Measurements from ENCODE around the gene GABRG1. TPM values are rescaled to one million over a fixed set of nuclear protein-coding genes. Genes with fewer than 3 reads are reported as not detected.

GABRG1 gene
- total RNA-seq = not detected

GRCh38 chr4:46123913-46124755, at the start of gene GABRG1:
Gene GABRG1 (minus strand): TSS chr4:46124054. CDS start chr4:46123913, 141 bp downstream.
- WGBS = 15% methylated on average over 23 of the region's 23 CpGs
- H3K4me3 ChIP-seq = no peak within 1 kb of the TSS
- intact Hi-C loops (cut with DNase I) = no loop called here

DNA sequence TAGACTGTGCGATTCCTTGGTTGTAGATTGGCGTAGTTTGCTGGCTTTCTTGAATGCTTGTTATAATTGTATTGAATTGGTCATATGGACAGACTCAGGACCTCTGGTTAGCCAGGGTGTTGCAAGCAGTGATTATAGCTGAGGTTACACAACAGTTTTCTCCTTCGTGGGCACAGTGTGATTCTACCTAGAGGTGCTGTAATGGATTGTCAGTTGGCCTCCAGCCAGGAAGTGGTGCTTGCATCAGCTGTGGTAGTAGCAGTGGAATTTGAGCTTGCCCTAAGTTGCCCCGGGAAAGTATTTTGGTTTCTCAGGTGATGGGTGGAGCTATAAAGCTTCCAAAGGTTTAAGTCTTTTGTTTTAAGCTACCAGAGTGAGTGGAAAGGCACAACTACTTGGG, 23.1 kb upstream of the GABRG1 start:
- Histone ChIP-seq H3K27ac (no peak overlapping the region), H3K36me3 (no peaks in the 10 kb centered on the region), H3K4me1 (replicated peaks) (no peaks in the 10 kb centered on the region), H3K27me3 (replicated peaks; ENCODE audit: insufficient read depth) (no peaks in the 10 kb centered on the region), H3K9me3 (no peaks in the 10 kb centered on the region), H3K4me3 (no peak overlapping the region)
- no peak for DNase-seq (ENCODE audit: low spot score)
- TF ChIP-seq POLR2AphosphoS5 (IDR thresholded peaks at IDR 0.05) = no peak
- intact Hi-C loops (cut with DNase I) = no loop called here
- 61% methylated on average over 4 of the region's 4 CpGs for WGBS

More at GRCh38 chr4:46123913-46124755, at the start of gene GABRG1:
- Histone ChIP-seq H3K9me3 (no peaks in the 10 kb centered on the region), H3K27ac (no peak within 1 kb of the TSS), H3K27me3 (replicated peaks; ENCODE audit: insufficient read depth) (no peaks in the 10 kb centered on the region), H3K4me1 (replicated peaks) (no peaks in the 10 kb centered on the region), H3K36me3 (no peaks in the 10 kb centered on the region)
- no peak for TF ChIP-seq POLR2AphosphoS5 (IDR thresholded peaks at IDR 0.05)
- TF ChIP-seq, protein P1, sequence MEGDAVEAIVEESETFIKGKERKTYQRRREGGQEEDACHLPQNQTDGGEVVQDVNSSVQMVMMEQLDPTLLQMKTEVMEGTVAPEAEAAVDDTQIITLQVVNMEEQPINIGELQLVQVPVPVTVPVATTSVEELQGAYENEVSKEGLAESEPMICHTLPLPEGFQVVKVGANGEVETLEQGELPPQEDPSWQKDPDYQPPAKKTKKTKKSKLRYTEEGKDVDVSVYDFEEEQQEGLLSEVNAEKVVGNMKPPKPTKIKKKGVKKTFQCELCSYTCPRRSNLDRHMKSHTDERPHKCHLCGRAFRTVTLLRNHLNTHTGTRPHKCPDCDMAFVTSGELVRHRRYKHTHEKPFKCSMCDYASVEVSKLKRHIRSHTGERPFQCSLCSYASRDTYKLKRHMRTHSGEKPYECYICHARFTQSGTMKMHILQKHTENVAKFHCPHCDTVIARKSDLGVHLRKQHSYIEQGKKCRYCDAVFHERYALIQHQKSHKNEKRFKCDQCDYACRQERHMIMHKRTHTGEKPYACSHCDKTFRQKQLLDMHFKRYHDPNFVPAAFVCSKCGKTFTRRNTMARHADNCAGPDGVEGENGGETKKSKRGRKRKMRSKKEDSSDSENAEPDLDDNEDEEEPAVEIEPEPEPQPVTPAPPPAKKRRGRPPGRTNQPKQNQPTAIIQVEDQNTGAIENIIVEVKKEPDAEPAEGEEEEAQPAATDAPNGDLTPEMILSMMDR (IDR thresholded peaks at IDR 0.05) = no peak
- DNase-seq (ENCODE audit: low spot score) = no peak

GRCh38 chr4:46131498-46132057, 7.7 kb upstream of the GABRG1 start:
- Histone ChIP-seq H3K9me3 (no peaks in the 10 kb centered on the region), H3K4me1 (replicated peaks) (no peaks in the 10 kb centered on the region), H3K36me3 (no peaks in the 10 kb centered on the region), H3K4me3 (no peak overlapping the region), H3K27me3 (replicated peaks; ENCODE audit: insufficient read depth) (no peaks in the 10 kb centered on the region), H3K27ac (no peak overlapping the region)
- no peak for TF ChIP-seq POLR2AphosphoS5 (IDR thresholded peaks at IDR 0.05)
- TF ChIP-seq, protein P1 (IDR thresholded peaks at IDR 0.05) = no peak
- TF ChIP-seq POLR2A (IDR thresholded peaks at IDR 0.05) = no peak
- DNase-seq (ENCODE audit: low spot score) = no peak
- intact Hi-C loops (cut with DNase I) = no loop called here
- WGBS = 53% methylated on average over 2 of the region's 2 CpGs

DNA sequence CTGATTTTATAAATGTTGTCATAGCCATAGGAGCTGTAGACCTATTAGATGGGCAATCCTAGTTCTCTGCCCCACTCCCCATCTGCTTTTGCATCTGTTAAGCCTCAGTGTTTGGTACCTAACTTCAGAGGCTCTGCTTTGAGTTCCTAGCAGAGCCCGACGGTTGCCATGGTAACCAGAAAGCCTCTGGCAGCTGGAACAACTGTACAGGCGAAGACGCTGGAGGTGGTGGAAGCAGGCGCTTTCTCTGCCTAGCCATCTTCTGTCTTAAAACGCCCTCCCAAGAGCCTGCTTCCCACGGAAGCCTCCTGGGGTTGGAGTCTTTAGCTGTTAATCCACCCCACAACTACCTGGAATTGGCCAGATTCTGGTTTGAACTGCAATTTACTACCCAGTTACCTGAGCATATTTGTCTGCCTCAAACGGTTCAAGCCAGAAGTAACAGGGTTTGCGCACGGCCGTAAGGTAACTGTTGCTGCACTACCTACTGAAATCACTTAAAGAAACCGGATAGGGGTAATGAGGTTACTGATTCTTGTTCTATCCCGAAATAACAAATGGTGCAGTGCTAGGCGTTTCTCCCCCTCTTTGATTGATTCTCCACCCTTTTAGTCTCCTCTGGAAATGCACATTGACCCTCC, 1.0 kb upstream of the GABRG1 start:
- no peaks in the 10 kb centered on the region for H3K27me3 ChIP-seq (replicated peaks; ENCODE audit: insufficient read depth)
- H3K9me3 ChIP-seq = no peaks in the 10 kb centered on the region
- no peak overlapping the region for H3K27ac ChIP-seq
- TF ChIP-seq, protein P1 (IDR thresholded peaks at IDR 0.05) = no peak
- TF ChIP-seq POLR2AphosphoS5 (IDR thresholded peaks at IDR 0.05) = no peak
- TF ChIP-seq POLR2A (IDR thresholded peaks at IDR 0.05) = no peak
- DNase-seq (ENCODE audit: low spot score) = no peak
- no peaks in the 10 kb centered on the region for H3K4me1 ChIP-seq (replicated peaks)
- no peak overlapping the region for H3K4me3 ChIP-seq
- H3K36me3 ChIP-seq = no peaks in the 10 kb centered on the region
- 29% methylated on average over 14 of the region's 14 CpGs for WGBS
- intact Hi-C loops (cut with DNase I) = no loop called here

GRCh38 chr4:46081674-46082073, 42.2 kb downstream of the GABRG1 start:
- no peak for DNase-seq (ENCODE audit: low spot score)
- intact Hi-C loops (cut with DNase I) = no loop called here
- WGBS = 83% methylated on average over 5 of the region's 5 CpGs
- TF ChIP-seq POLR2A (IDR thresholded peaks at IDR 0.05) (no peak), POLR2AphosphoS5 (IDR thresholded peaks at IDR 0.05) (no peak)
- TF ChIP-seq, protein P1 (IDR thresholded peaks at IDR 0.05) = no peak
- no peaks in the 10 kb centered on the region for H3K4me1 ChIP-seq (replicated peaks)
- H3K4me3 ChIP-seq = no peak overlapping the region
- H3K27ac ChIP-seq = no peak overlapping the region
- H3K27me3 ChIP-seq (replicated peaks; ENCODE audit: insufficient read depth) = no peaks in the 10 kb centered on the region
- no peaks in the 10 kb centered on the region for H3K9me3 ChIP-seq
- H3K36me3 ChIP-seq = no peaks in the 10 kb centered on the region

Measured in prostate gland (tissue), 2 donors.